ENCODE measurements around the gene MAP3K12. TPM values are rescaled to one million over a fixed set of nuclear protein-coding genes. Genes with fewer than 3 reads are reported as not detected.
"Not testable (repeated sequence)": the region's sequence is repeated elsewhere in the genome, so short reads cannot be mapped to it uniquely, and the experiment has no call there.

MAP3K12 gene
- total RNA-seq (2014; rRNA removed; shearing (Covaris generic)), result 15.6 and 17.9 TPM in 2 replicates
- 6.6 and 7.9 TPM in 2 replicates for polyA plus RNA-seq (2016; fragmentation: Nextera tagmentation; extraction: Ambion mirVana)
- long read RNA-seq, partial matches to known transcripts, result 0 of 4 reads
- long read RNA-seq, other reads (novel, unspliced or antisense), result 4 of 4 reads

- Histone ChIP-seq H3F3A (replicated peaks; ENCODE audit: low read depth) (peaks cover 7% of the 10 kb centered on the region), H3K4me3 (peak within 1 kb of the TSS; percentile 58), H4K20me1 (replicated peaks; ENCODE audit: insufficient read depth) (no peaks in the 10 kb centered on the region; the same call in 1 of the 2 replicates), H3K9me2 (ENCODE audit: insufficient read depth) (no peaks in the 10 kb centered on the region), H3K79me2 (replicated peaks; ENCODE audit: insufficient read depth) (peaks cover 29% of the 10 kb centered on the region), H3K4me1 (ENCODE audit: insufficient read depth) (peaks cover 30% of the 10 kb centered on the region), H3K36me3 (ENCODE audit: insufficient read depth) (no peaks in the 10 kb centered on the region; the same call in 1 of the 2 replicates), H3K27ac (ENCODE audit: low read depth) (peak within 1 kb of the TSS; percentile 86), H3K27me3 (ENCODE audit: insufficient read depth) (no peaks in the 10 kb centered on the region), H2AFZ (0 out of 2 replicates have a peak within 1 kb of the TSS, but pooled peaks have one; percentile 56), H3K4me2 (peak within 1 kb of the TSS; percentile 84)
- H3K4me1 Mint-ChIP-seq, result peaks cover 48% of the 10 kb centered on the region
- TF ChIP-seq ZNF462 (CRISPR knock-in tag; IDR thresholded peaks at IDR 0.05) (no peak), CTCF (conservative IDR thresholded peaks at IDR 0.05; ENCODE audit: low read depth in 2 of 2) (peak in 1 of 2 experiments; percentile 35; a peak in 2 of 4 replicates)
- peak within 1 kb of the TSS; percentile 97 for H3K27ac Mint-ChIP-seq
- H3K9me3 Mint-ChIP-seq, result peaks cover 3% of the 10 kb centered on the region
- DNase-seq (ENCODE audit: low spot score), result peak; percentile 86
- H3K36me3 Mint-ChIP-seq (ENCODE audit: low read depth), result peaks cover 15% of the 10 kb centered on the region
- H3K4me3 Mint-ChIP-seq, result peak within 1 kb of the TSS; percentile 79
- ATAC-seq, result peak; percentile 11
- H3K27me3 Mint-ChIP-seq (ENCODE audit: insufficient read depth, low read depth, poor library complexity), result peaks cover 15% of the 10 kb centered on the region
Observed at GRCh38 chr12:53499266-53500141, at the start of gene MAP3K12. MAP3K12 (minus strand) TSS chr12:53499458; CDS start chr12:53487391, 12,067 bp downstream.

GRCh38 chr12:53548354-53548753 lies 49.1 kb upstream of the MAP3K12 start:
- not testable (repeated sequence) for H3K27me3 ChIP-seq (ENCODE audit: insufficient read depth); H3K36me3 ChIP-seq (ENCODE audit: insufficient read depth); DNase-seq (ENCODE audit: low spot score); ATAC-seq; H3F3A ChIP-seq (replicated peaks; ENCODE audit: low read depth); H3K9me2 ChIP-seq (ENCODE audit: insufficient read depth); H3K79me2 ChIP-seq (replicated peaks; ENCODE audit: insufficient read depth); H3K4me1 ChIP-seq (ENCODE audit: insufficient read depth); H3K36me3 Mint-ChIP-seq (ENCODE audit: low read depth); H3K4me3 ChIP-seq; H3K4me2 ChIP-seq; H3K27ac ChIP-seq (ENCODE audit: low read depth); H3K27me3 Mint-ChIP-seq (ENCODE audit: insufficient read depth, low read depth, poor library complexity); H3K27ac Mint-ChIP-seq; H2AFZ ChIP-seq; H4K20me1 ChIP-seq (replicated peaks; ENCODE audit: insufficient read depth); H3K4me3 Mint-ChIP-seq; H3K4me1 Mint-ChIP-seq; H3K9me3 Mint-ChIP-seq

All from GM23338 (cell line).